GM19328 (cell line): ENCODE results near the gene HAPLN3.
"Not testable (repeated sequence)": the region's sequence is repeated elsewhere in the genome, so short reads cannot be mapped to it uniquely, and the experiment has no call there.

Source experiments
- ATAC-seq: cut with Tn5 transposase; IDR thresholded peaks from one replicate; pipeline ENCODE4 v1.9.1; 2021; ENCODE audit warnings: mild to moderate bottlenecking, moderate library complexity; ENCODE audit not compliant: unreplicated experiment

Gene HAPLN3, protein sequence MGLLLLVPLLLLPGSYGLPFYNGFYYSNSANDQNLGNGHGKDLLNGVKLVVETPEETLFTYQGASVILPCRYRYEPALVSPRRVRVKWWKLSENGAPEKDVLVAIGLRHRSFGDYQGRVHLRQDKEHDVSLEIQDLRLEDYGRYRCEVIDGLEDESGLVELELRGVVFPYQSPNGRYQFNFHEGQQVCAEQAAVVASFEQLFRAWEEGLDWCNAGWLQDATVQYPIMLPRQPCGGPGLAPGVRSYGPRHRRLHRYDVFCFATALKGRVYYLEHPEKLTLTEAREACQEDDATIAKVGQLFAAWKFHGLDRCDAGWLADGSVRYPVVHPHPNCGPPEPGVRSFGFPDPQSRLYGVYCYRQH

DNA sequence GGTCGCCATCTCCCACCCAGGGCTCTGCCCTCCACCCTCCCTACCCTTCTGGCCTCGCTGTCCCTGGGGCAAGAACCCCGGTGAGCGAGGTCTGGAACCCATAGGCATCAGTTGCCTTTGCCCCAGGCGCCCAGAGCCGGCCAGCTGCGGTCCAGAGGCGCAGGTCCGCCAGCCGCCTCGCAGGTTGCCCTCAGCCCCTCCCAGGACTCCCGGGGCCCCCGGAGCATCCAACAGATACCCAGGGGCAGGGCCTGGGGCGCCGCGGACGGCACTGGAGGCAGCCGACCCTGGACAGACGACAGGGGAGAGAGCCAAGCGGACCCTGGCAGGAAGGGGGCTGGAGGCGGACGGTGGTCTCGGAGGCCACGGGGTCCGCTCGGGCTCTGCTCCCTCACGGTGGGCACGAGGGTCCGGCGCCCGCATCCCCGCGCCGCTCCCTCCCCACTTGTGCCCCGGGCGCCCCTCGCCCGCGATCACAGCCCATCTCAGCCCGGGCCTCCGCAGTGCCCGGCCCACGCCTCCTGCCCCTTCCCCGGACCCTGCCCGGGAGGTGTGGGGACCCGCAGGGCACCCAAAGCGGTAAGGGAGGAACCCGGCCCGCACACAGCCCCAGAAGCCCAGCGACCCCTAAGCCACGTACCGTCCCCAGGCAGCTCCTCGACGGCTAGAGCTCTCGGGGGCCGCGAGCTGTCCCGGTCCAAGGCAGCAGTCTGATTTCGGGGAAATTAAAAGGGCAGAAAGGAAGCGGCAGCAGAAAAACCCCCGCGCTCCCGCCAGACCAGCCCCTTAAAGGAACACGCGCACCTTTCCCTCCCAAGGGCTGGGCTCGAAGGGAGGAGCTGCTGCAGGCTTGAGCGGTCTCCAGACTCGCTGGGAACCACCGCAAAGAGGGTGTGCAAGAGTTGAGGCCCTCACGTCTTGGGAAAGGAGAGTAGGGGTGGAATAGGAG, at the start of gene HAPLN3:
Gene HAPLN3 (minus strand): TSS at position 726 of the 949 bp plus-strand sequence. CDS start 8,246 bp downstream, outside the sequence.
- ATAC-seq = no peak

DNA sequence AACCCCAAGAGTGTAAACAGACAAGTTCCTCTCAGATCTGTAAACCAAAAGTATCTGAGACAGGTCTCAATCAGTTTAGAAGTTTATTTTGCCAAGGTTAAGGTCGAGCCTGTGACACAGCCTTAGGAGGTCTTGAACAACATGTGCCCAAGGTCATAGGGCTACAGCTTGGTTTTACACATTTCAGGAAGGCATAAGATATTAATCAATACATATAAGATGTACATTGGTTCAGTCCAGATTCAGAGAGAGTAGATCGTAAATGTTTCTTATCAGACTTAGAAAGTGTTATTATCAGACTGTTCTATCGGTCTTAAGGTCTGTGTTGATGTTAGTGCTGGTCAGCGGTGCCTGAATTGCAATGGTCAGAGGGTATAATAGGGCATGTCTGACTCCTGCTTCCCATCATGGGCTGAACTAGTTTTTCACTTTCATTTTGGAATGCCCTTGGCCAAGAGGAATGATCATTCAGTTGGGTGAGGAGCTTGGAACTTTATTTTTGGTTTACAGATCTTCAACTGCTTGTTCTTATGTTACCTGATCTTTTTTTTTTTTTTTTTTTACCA, 44.8 kb upstream of the HAPLN3 start:
- ATAC-seq = no peak

DNA sequence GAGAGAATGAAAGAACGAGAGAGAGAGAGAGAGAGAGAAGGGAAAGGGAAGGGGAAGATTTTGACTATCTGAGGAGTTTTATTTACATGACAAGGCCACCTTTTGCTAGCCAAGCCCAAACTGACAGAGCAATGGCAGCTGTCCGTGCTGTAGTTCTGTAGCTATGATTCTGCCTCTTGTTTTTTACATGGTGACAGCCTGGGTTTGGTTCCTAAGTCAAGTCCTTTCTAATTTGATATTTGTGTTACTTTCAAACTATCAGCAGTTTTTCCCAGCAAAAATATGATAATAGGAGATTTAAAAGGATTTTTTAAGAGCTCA, 44.1 kb upstream of the HAPLN3 start:
- no peak for ATAC-seq

DNA sequence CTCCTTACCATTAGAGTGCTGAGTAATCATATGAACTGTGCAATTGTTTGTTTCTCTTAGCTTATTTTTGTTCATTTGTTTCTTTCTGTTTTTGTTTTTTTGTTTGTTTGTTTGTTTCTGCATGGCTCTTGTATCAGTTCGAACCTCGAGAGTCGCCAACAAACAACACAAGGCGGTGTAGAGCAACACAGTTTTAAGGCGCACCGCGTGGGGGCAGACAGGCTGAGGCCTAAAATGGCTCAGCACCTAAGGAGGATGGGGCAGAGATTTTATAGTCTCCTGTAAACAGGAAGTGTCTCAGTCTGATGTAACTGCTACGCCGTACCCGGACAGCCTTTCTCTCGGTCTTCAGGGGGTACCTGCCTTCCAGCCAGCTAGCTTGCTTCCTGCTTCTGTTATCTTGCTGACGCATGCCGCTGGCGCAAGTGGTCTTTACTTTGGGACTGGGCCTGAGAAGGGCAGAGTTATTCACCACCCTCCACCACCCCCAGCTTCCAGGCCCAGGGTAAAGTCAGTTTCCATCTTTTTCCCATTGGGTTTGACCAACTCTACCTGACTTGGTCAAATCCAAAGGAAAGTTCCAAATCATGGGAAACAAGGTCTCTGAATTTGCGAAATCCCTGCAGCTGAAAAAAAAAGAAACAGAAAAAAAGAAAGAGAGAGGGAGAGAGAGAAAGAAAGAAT, 43.6 kb upstream of the HAPLN3 start:
- ATAC-seq = no peak

- not testable (repeated sequence) for ATAC-seq
Measured at GRCh38 chr15:88934449-88934848, 39.1 kb upstream of the HAPLN3 start.

DNA sequence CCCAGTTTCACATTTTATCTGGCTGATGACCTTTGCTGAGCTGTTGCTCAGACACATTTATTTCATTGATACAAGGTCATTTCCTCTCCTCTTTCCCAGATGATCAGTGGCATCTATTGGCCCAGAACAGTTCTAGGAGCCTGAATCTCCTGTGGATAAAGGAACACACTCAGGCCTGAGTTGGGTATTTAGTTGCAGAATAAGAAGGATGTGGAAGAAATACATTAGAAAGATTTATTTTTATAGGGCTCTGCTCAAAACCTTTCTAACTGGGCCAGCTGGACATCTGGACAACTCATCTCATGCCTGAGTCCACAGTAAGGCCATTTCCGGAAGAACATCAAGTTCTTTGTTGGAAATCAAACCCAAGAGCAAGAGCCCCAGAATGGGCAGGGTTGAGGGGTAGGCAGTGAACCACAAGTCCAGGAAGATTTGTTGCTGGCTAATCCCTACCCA, 37.6 kb upstream of the HAPLN3 start:
- no peak for ATAC-seq

DNA sequence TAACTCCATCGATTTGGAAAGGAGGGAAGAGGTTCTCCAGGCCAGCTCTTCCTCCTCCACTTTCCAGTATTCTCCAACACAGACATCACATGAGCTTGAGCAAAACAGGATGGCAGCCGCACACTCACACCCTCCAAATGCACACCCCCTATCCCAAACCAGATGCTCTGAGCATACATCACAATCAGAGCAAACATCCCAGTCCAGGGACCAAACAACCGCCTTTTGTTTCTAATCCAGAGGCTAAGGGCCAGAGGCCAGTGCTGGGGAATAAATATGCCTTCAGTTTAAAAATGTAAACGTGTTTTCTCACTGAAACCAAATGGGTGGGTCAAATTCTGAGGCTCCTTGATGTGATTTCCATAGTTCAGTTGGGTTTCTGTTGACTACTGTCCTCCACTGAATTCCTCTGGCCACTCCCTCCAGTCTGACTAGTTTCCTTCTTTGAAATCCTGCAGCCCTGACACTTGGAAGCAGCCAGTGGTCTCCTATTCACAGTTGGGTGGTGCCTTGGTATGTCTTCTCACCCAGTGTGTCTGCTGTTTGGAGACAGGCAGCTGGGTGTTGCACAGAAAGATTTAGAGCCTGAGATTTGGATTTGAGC, 37.0 kb upstream of the HAPLN3 start:
- ATAC-seq = no peak

- ATAC-seq = no peak
Measured at GRCh38 chr15:88930579-88930978, 35.2 kb upstream of the HAPLN3 start.

- not testable (repeated sequence) for ATAC-seq
Measured at GRCh38 chr15:88929358-88930098, 34.2 kb upstream of the HAPLN3 start.

- ATAC-seq = not testable (repeated sequence)
Measured at GRCh38 chr15:88928192-88928591, 32.8 kb upstream of the HAPLN3 start.

- not testable (repeated sequence) for ATAC-seq
Measured at GRCh38 chr15:88925648-88926047, 30.3 kb upstream of the HAPLN3 start.

DNA sequence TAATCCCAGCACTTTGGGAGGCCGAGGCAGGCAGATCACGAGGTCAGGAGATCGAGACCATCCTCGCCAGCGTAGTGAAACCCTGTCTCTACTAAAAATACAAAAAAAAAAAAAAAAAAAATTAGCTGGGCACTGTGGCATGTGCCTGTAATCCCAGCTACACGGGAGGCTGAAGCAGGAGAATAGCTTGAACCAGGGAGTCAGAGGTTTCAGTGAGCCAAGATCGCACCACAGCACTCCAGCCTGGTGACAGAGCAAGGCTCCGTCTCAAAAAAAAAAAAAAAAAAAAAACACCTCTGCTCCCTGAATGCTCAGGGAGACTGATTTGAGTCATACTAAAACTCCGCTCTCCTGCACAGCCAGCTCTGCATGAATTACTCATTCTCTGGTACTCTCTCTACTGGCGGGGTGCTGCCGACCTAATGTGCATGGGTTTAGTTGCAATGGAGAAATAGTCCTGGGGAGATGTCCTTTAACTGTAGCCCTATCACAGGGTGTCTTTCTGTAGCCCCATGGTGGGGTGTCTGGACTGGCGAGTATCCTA, 25.6 kb upstream of the HAPLN3 start:
- ATAC-seq = peak; percentile 67

GRCh38 chr15:88920186-88920891, 25.0 kb upstream of the HAPLN3 start:
- ATAC-seq = no peak

DNA sequence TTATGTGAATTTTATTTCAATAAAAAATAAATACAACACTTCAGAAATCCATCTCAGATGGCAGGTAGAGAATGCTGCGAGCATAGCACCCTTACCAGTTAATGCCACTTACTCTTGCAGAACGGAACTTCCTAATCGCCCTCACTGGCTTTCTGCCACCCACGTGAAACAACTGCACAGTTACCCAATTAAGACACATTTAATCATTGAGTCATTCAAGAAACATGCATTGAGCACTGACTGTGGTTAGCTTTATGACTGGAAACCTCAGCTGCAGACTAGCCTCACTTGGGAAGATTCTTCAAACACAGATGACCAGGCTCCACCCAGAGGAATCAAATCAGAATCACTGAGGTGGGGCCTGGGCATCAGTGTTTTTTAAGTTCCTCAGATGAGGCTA, 23.4 kb upstream of the HAPLN3 start:
- ATAC-seq = no peak

- no peak for ATAC-seq
Measured at GRCh38 chr15:88917760-88918159, 22.4 kb upstream of the HAPLN3 start.

DNA sequence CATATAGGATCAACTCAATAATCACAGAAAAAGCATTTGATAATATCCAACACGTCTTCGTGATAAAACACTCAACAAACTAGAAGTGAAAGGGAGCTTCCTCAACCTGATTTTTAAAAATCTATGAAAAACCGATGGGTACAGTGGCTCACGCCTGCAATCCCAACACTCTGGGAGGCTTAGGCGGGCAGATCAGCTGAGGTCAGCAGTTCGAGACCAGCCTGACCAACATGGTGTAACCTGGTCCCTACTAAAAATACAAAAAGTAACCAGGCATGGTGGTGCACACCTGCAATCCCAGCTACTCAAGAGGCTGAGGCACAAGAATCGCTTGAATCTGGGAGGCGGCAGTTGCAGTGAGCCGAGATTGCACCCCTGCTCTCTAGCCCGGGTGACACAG, 20.0 kb upstream of the HAPLN3 start:
- no peak for ATAC-seq

DNA sequence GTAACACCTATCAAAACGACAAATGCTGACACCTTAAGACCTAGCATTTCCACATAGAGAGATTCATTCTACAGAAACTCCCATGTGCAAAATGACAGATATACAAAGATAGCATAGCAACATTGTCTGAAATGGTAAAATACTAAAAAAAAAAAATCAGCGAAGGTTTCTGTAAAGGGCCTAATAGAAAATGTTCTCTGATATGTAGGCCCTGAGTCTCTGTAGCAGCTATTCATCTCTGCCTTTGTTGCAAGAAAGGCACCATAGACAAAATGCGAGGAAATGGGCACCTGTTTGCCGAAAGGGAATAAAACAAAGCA, 18.5 kb upstream of the HAPLN3 start:
- no peak for ATAC-seq

DNA sequence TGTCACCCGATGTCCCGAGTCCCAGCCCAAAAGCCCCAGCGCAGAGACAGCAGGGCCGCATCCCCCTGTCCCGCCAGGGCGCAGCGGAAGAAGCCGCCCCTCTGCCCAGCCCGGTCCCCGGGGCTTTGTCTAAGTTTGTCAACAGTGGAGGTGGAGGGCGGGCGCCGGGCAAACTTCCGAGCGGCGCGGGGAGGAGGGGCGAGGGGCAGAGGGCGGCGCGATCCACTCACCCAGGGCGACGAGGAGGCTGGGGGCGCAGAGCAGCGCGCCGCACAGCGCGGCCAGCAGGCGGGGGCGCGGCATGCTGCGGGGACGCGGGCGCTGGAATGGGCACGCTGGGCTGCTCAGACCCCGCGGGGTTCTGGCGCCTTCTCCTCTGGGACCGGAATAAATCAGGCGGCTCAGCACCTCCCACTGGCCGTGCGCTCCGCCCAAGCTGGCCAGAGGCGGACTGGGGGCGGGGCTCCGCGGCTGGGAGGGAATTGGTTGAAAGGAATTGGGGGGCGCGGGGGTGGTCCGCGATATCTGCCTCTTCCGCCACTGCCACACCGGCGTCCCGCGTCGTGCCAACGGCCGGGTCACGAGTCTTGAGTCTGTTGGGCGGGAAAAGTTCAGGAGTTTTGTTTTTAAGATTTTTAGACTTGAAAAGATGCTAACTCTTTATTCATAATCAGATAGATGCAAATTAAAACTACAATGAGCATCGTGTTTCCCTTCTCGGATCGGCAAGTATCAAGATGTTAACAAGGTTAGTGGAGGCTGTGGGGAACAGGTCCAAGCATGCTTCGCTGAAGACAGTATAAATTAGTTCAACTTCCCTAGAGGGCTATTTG, 17.9 kb upstream of the HAPLN3 start, which contains the start of gene MFGE8:
Gene MFGE8 (minus strand): TSS at position 363 of the 833 bp plus-strand sequence. CDS start 60 bp downstream, at position 303.
- ATAC-seq = peak; percentile 78
